GM18861 (cell line): Measurements from ENCODE around the gene EML5.

Experiments
- ATAC-seq: cut with Tn5 transposase; IDR thresholded peaks from one replicate; pipeline ENCODE4 v1.9.1; 2021; ENCODE audit not compliant: unreplicated experiment

Gene EML5

GRCh38 chr14:88565427-88565826 is 227.3 kb downstream of the EML5 start:
- no peak for ATAC-seq

- ATAC-seq, result no peak
Measured at GRCh38 chr14:88563845-88564244, 228.9 kb downstream of the EML5 start.

- ATAC-seq, result peak; percentile 91
Measured at GRCh38 chr14:88562831-88563686, 229.7 kb downstream of the EML5 start, which contains the start of gene ZC3H14. TSS of gene ZC3H14 (plus strand) at chr14:88563037. CDS start at chr14:88563134, 97 bp downstream.

- no peak for ATAC-seq
Measured at GRCh38 chr14:88562532-88562830, 230.3 kb downstream of the EML5 start.
